ENCODE measurements around the gene RBMS3. TPM values are rescaled to one million over a fixed set of nuclear protein-coding genes. Genes with fewer than 3 reads are reported as not detected.

RBMS3 gene
- total RNA-seq, 1 experiment from 2014 or later = 0.42 TPM

DNA sequence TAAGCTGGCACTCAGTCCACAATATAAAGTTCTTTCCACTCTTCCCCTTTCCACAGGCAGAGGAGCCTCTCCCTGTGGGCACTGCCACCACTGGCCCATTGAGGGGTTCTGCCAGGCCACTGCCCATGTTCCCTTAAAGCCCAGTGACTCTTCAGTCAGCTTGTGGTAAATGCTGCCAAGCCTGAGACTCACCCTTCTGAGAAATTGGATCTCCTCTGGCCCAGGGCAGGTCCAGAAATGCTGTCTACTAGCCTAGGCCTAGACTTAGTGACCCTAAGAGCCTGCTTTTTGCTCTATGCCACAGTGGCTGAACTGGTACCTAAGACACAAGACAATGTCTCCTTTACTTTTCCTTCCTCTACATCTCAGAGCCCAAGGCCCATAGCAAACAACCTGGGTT lies 295.8 kb downstream of the RBMS3 start:
- Histone ChIP-seq H3K4me2 (ENCODE audit: low read length) (no peak overlapping the region), H3K4me1 (ENCODE audit: control insufficient read depth in 1 of 2, insufficient read depth in 2 of 2, low read length in 2 of 2) (no peaks in the 10 kb centered on the region), H2AFZ (ENCODE audit: low read depth, low read length, poor library complexity, severe bottlenecking) (no peak overlapping the region), H3K27me3 (ENCODE audit: insufficient read depth, low read length) (no peaks in the 10 kb centered on the region), H3K9me2 (ENCODE audit: insufficient read depth) (no peaks in the 10 kb centered on the region), H3K36me3 (ENCODE audit: control insufficient read depth in 1 of 2, insufficient read depth in 2 of 2, low read length in 2 of 2) (no peaks in the 10 kb centered on the region), H3K79me2 (ENCODE audit: insufficient read depth, low read length) (no peaks in the 10 kb centered on the region), H3K9ac (ENCODE audit: low read length) (no peak overlapping the region), H3K27ac (ENCODE audit: low read depth, low read length) (no peak overlapping the region), H4K20me1 (ENCODE audit: insufficient read depth) (no peaks in the 10 kb centered on the region), H3K4me3 (replicated peaks in 1 of 2; ENCODE audit: low read depth in 1 of 2, low read length in 2 of 2) (no peak overlapping the region), H3K9me3 (ENCODE audit: control insufficient read depth in 1 of 2, insufficient read depth in 1 of 2, low read depth in 1 of 2, low read length in 2 of 2) (no peaks in the 10 kb centered on the region)
- no peak for TF ChIP-seq EGR1 (IDR thresholded peaks at IDR 0.05; ENCODE audit: low read depth)
- no peak for TF ChIP-seq SIN3A (IDR thresholded peaks at IDR 0.05; ENCODE audit: low read depth)
- BruUV-seq (replicated peaks) = no TSS peak
- intact Hi-C loops (cut with micrococcal nuclease) = no loop called here
- ChIA-PET RAD21 (ENCODE audit: low non-redundant PET in 1 of 2, low total read pairs in 2 of 2, uncharacterized antibody in 2 of 2, unreplicated experiment in 2 of 2) (no interaction called here), CTCF (no interaction called here), POLR2A (no interaction called here)
- DNase-seq (ENCODE audit: low read depth, low spot score) = no peak
- no peak for ATAC-seq

DNA sequence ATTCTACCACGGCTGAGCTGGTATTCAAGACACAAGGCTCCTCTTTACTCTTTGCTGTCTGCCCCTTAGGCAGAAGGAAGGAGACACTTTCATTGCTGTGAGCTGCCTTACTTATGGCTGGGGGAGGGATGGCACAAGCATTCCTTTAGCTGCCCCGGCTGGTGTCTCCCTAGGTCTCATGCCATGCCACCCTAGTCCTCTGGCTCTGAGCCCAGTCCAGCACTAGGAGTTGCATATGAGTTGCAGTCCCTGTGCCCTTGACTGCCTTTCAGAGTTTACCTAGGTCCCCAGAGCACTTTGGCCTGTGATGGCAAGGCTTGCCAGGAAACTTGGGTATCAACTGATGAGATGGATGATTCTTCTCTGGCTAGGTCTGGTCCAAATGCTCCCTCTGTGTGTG lies 296.4 kb downstream of the RBMS3 start:
- Histone ChIP-seq H3K9me3 (ENCODE audit: control insufficient read depth in 1 of 2, insufficient read depth in 1 of 2, low read depth in 1 of 2, low read length in 2 of 2) (no peaks in the 10 kb centered on the region), H3K27me3 (ENCODE audit: insufficient read depth, low read length) (no peaks in the 10 kb centered on the region), H3K9me2 (ENCODE audit: insufficient read depth) (no peaks in the 10 kb centered on the region), H3K4me1 (ENCODE audit: control insufficient read depth in 1 of 2, insufficient read depth in 2 of 2, low read length in 2 of 2) (no peaks in the 10 kb centered on the region), H3K9ac (ENCODE audit: low read length) (no peak overlapping the region), H3K36me3 (ENCODE audit: control insufficient read depth in 1 of 2, insufficient read depth in 2 of 2, low read length in 2 of 2) (no peaks in the 10 kb centered on the region), H3K79me2 (ENCODE audit: insufficient read depth, low read length) (no peaks in the 10 kb centered on the region), H3K27ac (ENCODE audit: low read depth, low read length) (no peak overlapping the region), H3K4me3 (replicated peaks in 1 of 2; ENCODE audit: low read depth in 1 of 2, low read length in 2 of 2) (no peak overlapping the region), H4K20me1 (ENCODE audit: insufficient read depth) (no peaks in the 10 kb centered on the region), H2AFZ (ENCODE audit: low read depth, low read length, poor library complexity, severe bottlenecking) (no peak overlapping the region), H3K4me2 (ENCODE audit: low read length) (no peak overlapping the region)
- ChIA-PET CTCF (no interaction called here), POLR2A (no interaction called here), RAD21 (ENCODE audit: low non-redundant PET in 1 of 2, low total read pairs in 2 of 2, uncharacterized antibody in 2 of 2, unreplicated experiment in 2 of 2) (no interaction called here)
- intact Hi-C loops (cut with micrococcal nuclease) = no loop called here
- no peak for ATAC-seq
- no TSS peak for BruUV-seq (replicated peaks)
- DNase-seq (ENCODE audit: low read depth, low spot score) = no peak
- TF ChIP-seq JUND (IDR thresholded peaks at IDR 0.05) (no peak), POLR2A (IDR thresholded peaks at IDR 0.05; ENCODE audit: borderline replicate concordance, extremely low read depth, insufficient read depth, insufficient read length) (no peak), EZH2phosphoT487 (IDR thresholded peaks at IDR 0.05; ENCODE audit: borderline replicate concordance) (no peak), ZNF274 (IDR thresholded peaks at IDR 0.05; ENCODE audit: low read depth, low read length) (no peak), ZFX (IDR thresholded peaks at IDR 0.05) (no peak), EGR1 (IDR thresholded peaks at IDR 0.05; ENCODE audit: low read depth) (no peak), CEBPB (IDR thresholded peaks at IDR 0.05; ENCODE audit: low read depth) (no peak), SIN3A (IDR thresholded peaks at IDR 0.05; ENCODE audit: low read depth) (no peak), YY1 (IDR thresholded peaks at IDR 0.05; ENCODE audit: extremely low read depth, insufficient replicate concordance, low read depth, low read length) (no peak), EZH2 (IDR thresholded peaks at IDR 0.05) (no peak), SRF (IDR thresholded peaks at IDR 0.05; ENCODE audit: low read depth) (no peak), POLR2AphosphoS5 (IDR thresholded peaks at IDR 0.05; ENCODE audit: low read depth, low read length) (no peak), FOSL1 (IDR thresholded peaks at IDR 0.05; ENCODE audit: low read depth) (no peak)
- TF ChIP-seq, protein P1, sequence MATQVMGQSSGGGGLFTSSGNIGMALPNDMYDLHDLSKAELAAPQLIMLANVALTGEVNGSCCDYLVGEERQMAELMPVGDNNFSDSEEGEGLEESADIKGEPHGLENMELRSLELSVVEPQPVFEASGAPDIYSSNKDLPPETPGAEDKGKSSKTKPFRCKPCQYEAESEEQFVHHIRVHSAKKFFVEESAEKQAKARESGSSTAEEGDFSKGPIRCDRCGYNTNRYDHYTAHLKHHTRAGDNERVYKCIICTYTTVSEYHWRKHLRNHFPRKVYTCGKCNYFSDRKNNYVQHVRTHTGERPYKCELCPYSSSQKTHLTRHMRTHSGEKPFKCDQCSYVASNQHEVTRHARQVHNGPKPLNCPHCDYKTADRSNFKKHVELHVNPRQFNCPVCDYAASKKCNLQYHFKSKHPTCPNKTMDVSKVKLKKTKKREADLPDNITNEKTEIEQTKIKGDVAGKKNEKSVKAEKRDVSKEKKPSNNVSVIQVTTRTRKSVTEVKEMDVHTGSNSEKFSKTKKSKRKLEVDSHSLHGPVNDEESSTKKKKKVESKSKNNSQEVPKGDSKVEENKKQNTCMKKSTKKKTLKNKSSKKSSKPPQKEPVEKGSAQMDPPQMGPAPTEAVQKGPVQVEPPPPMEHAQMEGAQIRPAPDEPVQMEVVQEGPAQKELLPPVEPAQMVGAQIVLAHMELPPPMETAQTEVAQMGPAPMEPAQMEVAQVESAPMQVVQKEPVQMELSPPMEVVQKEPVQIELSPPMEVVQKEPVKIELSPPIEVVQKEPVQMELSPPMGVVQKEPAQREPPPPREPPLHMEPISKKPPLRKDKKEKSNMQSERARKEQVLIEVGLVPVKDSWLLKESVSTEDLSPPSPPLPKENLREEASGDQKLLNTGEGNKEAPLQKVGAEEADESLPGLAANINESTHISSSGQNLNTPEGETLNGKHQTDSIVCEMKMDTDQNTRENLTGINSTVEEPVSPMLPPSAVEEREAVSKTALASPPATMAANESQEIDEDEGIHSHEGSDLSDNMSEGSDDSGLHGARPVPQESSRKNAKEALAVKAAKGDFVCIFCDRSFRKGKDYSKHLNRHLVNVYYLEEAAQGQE (IDR thresholded peaks at IDR 0.05; ENCODE audit: low read depth) = no peak
- TF ChIP-seq, protein P2, sequence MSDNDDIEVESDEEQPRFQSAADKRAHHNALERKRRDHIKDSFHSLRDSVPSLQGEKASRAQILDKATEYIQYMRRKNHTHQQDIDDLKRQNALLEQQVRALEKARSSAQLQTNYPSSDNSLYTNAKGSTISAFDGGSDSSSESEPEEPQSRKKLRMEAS (IDR thresholded peaks at IDR 0.05) = no peak
- TF ChIP-seq, protein P3, sequence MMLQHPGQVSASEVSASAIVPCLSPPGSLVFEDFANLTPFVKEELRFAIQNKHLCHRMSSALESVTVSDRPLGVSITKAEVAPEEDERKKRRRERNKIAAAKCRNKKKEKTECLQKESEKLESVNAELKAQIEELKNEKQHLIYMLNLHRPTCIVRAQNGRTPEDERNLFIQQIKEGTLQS (IDR thresholded peaks at IDR 0.05) = no peak
- TF ChIP-seq, protein P4, sequence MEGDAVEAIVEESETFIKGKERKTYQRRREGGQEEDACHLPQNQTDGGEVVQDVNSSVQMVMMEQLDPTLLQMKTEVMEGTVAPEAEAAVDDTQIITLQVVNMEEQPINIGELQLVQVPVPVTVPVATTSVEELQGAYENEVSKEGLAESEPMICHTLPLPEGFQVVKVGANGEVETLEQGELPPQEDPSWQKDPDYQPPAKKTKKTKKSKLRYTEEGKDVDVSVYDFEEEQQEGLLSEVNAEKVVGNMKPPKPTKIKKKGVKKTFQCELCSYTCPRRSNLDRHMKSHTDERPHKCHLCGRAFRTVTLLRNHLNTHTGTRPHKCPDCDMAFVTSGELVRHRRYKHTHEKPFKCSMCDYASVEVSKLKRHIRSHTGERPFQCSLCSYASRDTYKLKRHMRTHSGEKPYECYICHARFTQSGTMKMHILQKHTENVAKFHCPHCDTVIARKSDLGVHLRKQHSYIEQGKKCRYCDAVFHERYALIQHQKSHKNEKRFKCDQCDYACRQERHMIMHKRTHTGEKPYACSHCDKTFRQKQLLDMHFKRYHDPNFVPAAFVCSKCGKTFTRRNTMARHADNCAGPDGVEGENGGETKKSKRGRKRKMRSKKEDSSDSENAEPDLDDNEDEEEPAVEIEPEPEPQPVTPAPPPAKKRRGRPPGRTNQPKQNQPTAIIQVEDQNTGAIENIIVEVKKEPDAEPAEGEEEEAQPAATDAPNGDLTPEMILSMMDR (IDR thresholded peaks at IDR 0.05 in 2 of 3, conservative IDR thresholded peaks at IDR 0.05 in 1 of 3; ENCODE audit: borderline replicate concordance in 1 of 3, insufficient read depth in 1 of 3, low read depth in 2 of 3, low read length in 2 of 3) = no peak

Data from HCT116 (cell line).